ENCODE data around the gene PRDX1.

The PRDX1 gene

GRCh38 chr1:45521413-45522323 lies at the start of gene PRDX1:
TSS of gene PRDX1 (minus strand) at chr1:45521884. CDS start at chr1:45519043, 2,841 bp downstream.
- peak; percentile 96 for DNase-seq

GRCh38 chr1:45570631-45571030 lies 48.9 kb upstream of the PRDX1 start:
- DNase-seq: no peak

GRCh38 chr1:45569962-45570581 lies 48.4 kb upstream of the PRDX1 start:
- peak; percentile 69 for DNase-seq

- no peak for DNase-seq
Observed at GRCh38 chr1:45569571-45569961, 47.9 kb upstream of the PRDX1 start.

- no peak for DNase-seq
Observed at GRCh38 chr1:45568421-45568820, 46.7 kb upstream of the PRDX1 start.

- no peak for DNase-seq
Observed at GRCh38 chr1:45567911-45568310, 46.2 kb upstream of the PRDX1 start.

GRCh38 chr1:45566722-45567121 lies 45.0 kb upstream of the PRDX1 start:
- no peak for DNase-seq

GRCh38 chr1:45563843-45564242 lies 42.2 kb upstream of the PRDX1 start:
- DNase-seq: no peak

- DNase-seq: no peak
Observed at GRCh38 chr1:45557422-45557944, 35.8 kb upstream of the PRDX1 start.

GRCh38 chr1:45554198-45554597 lies 32.5 kb upstream of the PRDX1 start:
- DNase-seq: no peak

GRCh38 chr1:45552331-45552730 lies 30.6 kb upstream of the PRDX1 start:
- no peak for DNase-seq

- DNase-seq: no peak
Observed at GRCh38 chr1:45551684-45552083, 30.0 kb upstream of the PRDX1 start.

GRCh38 chr1:45550401-45551351 lies 29.0 kb upstream of the PRDX1 start, which contains the start of gene AKR1A1:
TSS of gene AKR1A1 (plus strand) at chr1:45550826. CDS start at chr1:45561795, 10,969 bp downstream.
- DNase-seq: peak; percentile 85

GRCh38 chr1:45545553-45546310 lies 24.0 kb upstream of the PRDX1 start:
- DNase-seq: no peak

- DNase-seq: no peak
Observed at GRCh38 chr1:45545019-45545493, 23.4 kb upstream of the PRDX1 start.

GRCh38 chr1:45544530-45544929 lies 22.8 kb upstream of the PRDX1 start:
- no peak for DNase-seq

- peak; percentile 82 for DNase-seq
Observed at GRCh38 chr1:45543581-45544417, 22.1 kb upstream of the PRDX1 start.

- DNase-seq: peak; percentile 23
Observed at GRCh38 chr1:45542591-45542990, 20.9 kb upstream of the PRDX1 start.

GRCh38 chr1:45541193-45541592 lies 19.5 kb upstream of the PRDX1 start:
- DNase-seq: no peak

GRCh38 chr1:45536886-45537285 lies 15.2 kb upstream of the PRDX1 start:
- no peak for DNase-seq
